Mesothelial cell of epicardium (in vitro differentiated cells): ENCODE data around the gene EGF. TPM values are rescaled to one million over a fixed set of nuclear protein-coding genes. Genes with fewer than 3 reads are reported as not detected.

Source experiments
- DNase-seq, 2 experiments: peaks; one replicate each; pipeline ENCODE4 v3.0.0; 2021; ENCODE audit warnings: low spot score in 2 of 2; ENCODE audit not compliant: unreplicated experiment in 2 of 2
- H3K27ac Mint-ChIP-seq: 2 replicates; pipeline ENCODE4 v1.8.0; 2021; ENCODE audit warnings: mixed read lengths
- H3K27me3 Mint-ChIP-seq: 2 replicates; pipeline ENCODE4 v1.8.0; 2021; ENCODE audit warnings: low read depth, mixed read lengths
- H3K36me3 Mint-ChIP-seq: 2 replicates; pipeline ENCODE4 v1.8.0; 2021; ENCODE audit warnings: mixed read lengths
- H3K4me1 Mint-ChIP-seq: 2 replicates; pipeline ENCODE4 v1.8.0; 2021; ENCODE audit warnings: mixed read lengths
- H3K4me3 Mint-ChIP-seq: 2 replicates; pipeline ENCODE4 v1.8.0; 2021; ENCODE audit warnings: mild to moderate bottlenecking, moderate library complexity, mixed read lengths
- H3K9me3 Mint-ChIP-seq: 2 replicates; pipeline ENCODE4 v1.8.0; 2021; ENCODE audit warnings: mixed read lengths
- CTCF ChIP-seq: fragments of 200-600 bp; sonication (generic); IDR thresholded peaks from one replicate; pipeline ENCODE4 v1.5.0; 2021; ENCODE audit warnings: antibody characterized with exemption; ENCODE audit not compliant: unreplicated experiment
- total RNA-seq: library from RNA; stranded (reverse); gene quantifications from 3 replicates; pipeline ENCODE4 v1.2.1, GENCODE V29; 2021

Gene EGF
- total RNA-seq, 1 donor from 2014 or later: 1.3 TPM

- DNase-seq: no peak
- H3K4me3 Mint-ChIP-seq: no peak overlapping the region
- no peak for TF ChIP-seq CTCF
- no peaks in the 10 kb centered on the region for H3K9me3 Mint-ChIP-seq
- H3K4me1 Mint-ChIP-seq: peaks cover 19% of the 10 kb centered on the region
- no peaks in the 10 kb centered on the region for H3K36me3 Mint-ChIP-seq
- H3K27me3 Mint-ChIP-seq: no peaks in the 10 kb centered on the region
- H3K27ac Mint-ChIP-seq: no peak overlapping the region
These were observed 54.3 kb downstream of the EGF start for GRCh38 chr4:109966891-109967481.

- Mint-ChIP-seq H3K36me3 (no peaks in the 10 kb centered on the region), H3K4me1 (peaks cover 19% of the 10 kb centered on the region), H3K27me3 (no peaks in the 10 kb centered on the region), H3K9me3 (no peaks in the 10 kb centered on the region), H3K4me3 (no peak overlapping the region), H3K27ac (peak overlapping the region; percentile 31)
- DNase-seq: no peak
- TF ChIP-seq CTCF: no peak
These were observed 55.3 kb downstream of the EGF start for GRCh38 chr4:109967798-109968520.

GRCh38 chr4:109969087-109969486, 56.4 kb downstream of the EGF start:
- Mint-ChIP-seq H3K27me3 (no peaks in the 10 kb centered on the region), H3K9me3 (no peaks in the 10 kb centered on the region), H3K36me3 (no peaks in the 10 kb centered on the region), H3K4me3 (no peak overlapping the region), H3K4me1 (peaks cover 25% of the 10 kb centered on the region), H3K27ac (no peak overlapping the region)
- TF ChIP-seq CTCF: no peak
- DNase-seq: no peak

- no peaks in the 10 kb centered on the region for H3K27me3 Mint-ChIP-seq
- H3K4me1 Mint-ChIP-seq: peaks cover 25% of the 10 kb centered on the region
- H3K36me3 Mint-ChIP-seq: no peaks in the 10 kb centered on the region
- no peak for DNase-seq
- H3K4me3 Mint-ChIP-seq: no peak overlapping the region
- H3K27ac Mint-ChIP-seq: no peak overlapping the region
- TF ChIP-seq CTCF: no peak
- H3K9me3 Mint-ChIP-seq: no peaks in the 10 kb centered on the region
These were observed 57.2 kb downstream of the EGF start for GRCh38 chr4:109969919-109970318.

GRCh38 chr4:109972786-109973528, 60.3 kb downstream of the EGF start:
- H3K36me3 Mint-ChIP-seq: no peaks in the 10 kb centered on the region
- H3K27me3 Mint-ChIP-seq: no peaks in the 10 kb centered on the region
- TF ChIP-seq CTCF: no peak
- H3K4me1 Mint-ChIP-seq: peaks cover 15% of the 10 kb centered on the region
- no peaks in the 10 kb centered on the region for H3K9me3 Mint-ChIP-seq
- H3K27ac Mint-ChIP-seq: no peak overlapping the region
- H3K4me3 Mint-ChIP-seq: no peak overlapping the region
- DNase-seq: no peak
